IPS DF 6.9 (cell line): ENCODE measurements around the gene HOXD4.

Experiments
- DNase-seq: peaks from one replicate; pipeline ENCODE4 v3.0.0-alpha.2; 2013; ENCODE audit warnings: low read depth, low spot score
- H3K27ac ChIP-seq: one replicate; pipeline ENCODE4 v1.5.1; 2013; ENCODE audit warnings: low read length, control low read depth
- H3K27me3 ChIP-seq: 2 replicates; pipeline ENCODE4 v1.6.1; 2013; ENCODE audit warnings: mild to moderate bottlenecking, low read length; ENCODE audit not compliant: control insufficient read depth, insufficient read depth
- H3K36me3 ChIP-seq: 2 replicates; pipeline ENCODE4 v1.6.1; 2013; ENCODE audit warnings: low read length; ENCODE audit not compliant: control insufficient read depth, insufficient read depth
- H3K4me1 ChIP-seq: 2 replicates; pipeline ENCODE4 v1.6.1; 2013; ENCODE audit warnings: low read length; ENCODE audit not compliant: control insufficient read depth, insufficient read depth
- H3K4me3 ChIP-seq: 2 replicates; pipeline ENCODE4 v1.5.1; 2013; ENCODE audit warnings: mild to moderate bottlenecking, low read length
- H3K9me3 ChIP-seq: 2 replicates; pipeline ENCODE4 v1.6.1; 2013; ENCODE audit warnings: low read length, inconsistent platforms; ENCODE audit not compliant: control insufficient read depth, insufficient read depth
- WGBS: extraction: QIAGEN DNeasy Blood & Tissue Kit; methylation state at CpG from one replicate; pipeline ENCODE4 v1.1.7; 2013; ENCODE audit warnings: mixed read lengths, missing lambda C conversion rate; ENCODE audit not compliant: insufficient read length, insufficient coverage; 5-methylcytosine and 5-hydroxymethylcytosine counted together

HOXD4 gene

DNA sequence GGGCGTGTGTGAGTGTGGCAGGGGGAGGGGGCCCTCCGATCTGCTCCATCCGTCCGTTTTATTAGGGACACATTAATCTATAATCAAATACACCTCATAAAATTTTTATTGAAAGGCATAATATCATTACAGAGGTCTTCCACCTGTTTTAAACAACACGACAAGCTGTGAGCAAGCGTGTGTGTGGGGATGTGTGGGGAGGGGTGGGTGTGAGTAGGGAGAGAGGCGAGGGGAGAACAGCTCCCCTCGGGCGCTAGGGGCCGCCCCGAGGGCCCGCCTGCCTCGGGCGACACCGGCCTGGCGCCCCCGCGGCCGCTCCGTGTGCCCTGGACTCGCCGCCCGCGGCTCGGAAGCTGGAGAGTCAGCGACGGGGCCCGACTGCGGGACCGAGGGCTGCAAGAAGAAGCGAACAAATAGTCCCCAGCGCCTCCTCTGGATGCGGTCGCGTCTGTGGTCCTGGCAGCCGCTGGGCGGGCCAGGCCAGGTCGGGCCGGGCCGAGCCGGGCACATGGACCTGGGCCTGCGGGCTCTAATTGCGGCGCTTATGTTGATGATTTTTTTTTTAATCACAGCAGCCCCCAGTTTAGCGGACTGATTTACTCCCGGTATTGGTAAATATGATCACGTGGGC lies 29.2 kb upstream of the HOXD4 start:
- H3K4me1 ChIP-seq: peaks cover 7% of the 10 kb centered on the region; the same call in 1 of the 2 replicates
- H3K27me3 ChIP-seq: peaks cover 94% of the 10 kb centered on the region
- H3K4me3 ChIP-seq: no peak overlapping the region; the same call in 1 of the 2 replicates
- H3K27ac ChIP-seq: no peak overlapping the region
- no peaks in the 10 kb centered on the region for H3K36me3 ChIP-seq
- no CpG with 5 or more reads among the region's 47 CpGs for WGBS
- no peak for DNase-seq
- H3K9me3 ChIP-seq: no peaks in the 10 kb centered on the region

DNA sequence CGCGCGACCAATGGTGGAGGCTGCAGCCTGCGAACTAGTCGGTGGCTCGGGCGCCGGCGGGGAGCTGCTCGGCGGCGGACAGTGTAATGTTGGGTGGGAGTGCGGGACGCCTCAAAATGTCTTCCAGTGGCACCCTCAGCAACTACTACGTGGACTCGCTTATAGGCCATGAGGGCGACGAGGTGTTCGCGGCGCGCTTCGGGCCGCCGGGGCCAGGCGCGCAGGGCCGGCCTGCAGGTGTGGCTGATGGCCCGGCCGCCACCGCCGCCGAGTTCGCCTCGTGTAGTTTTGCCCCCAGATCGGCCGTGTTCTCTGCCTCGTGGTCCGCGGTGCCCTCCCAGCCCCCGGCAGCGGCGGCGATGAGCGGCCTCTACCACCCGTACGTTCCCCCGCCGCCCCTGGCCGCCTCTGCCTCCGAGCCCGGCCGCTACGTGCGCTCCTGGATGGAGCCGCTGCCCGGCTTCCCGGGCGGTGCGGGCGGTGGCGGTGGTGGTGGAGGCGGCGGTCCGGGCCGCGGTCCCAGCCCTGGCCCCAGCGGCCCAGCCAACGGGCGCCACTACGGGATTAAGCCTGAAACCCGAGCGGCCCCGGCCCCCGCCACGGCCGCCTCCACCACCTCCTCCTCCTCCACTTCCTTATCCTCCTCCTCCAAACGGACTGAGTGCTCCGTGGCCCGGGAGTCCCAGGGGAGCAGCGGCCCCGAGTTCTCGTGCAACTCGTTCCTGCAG lies 28.5 kb upstream of the HOXD4 start, which contains the start of gene HOXD9:
Gene HOXD9 (plus strand): TSS at position 37 of the 728 bp plus-strand sequence. CDS start 50 bp downstream, at position 87.
- no peak for DNase-seq
- no peak within 1 kb of the TSS for H3K27ac ChIP-seq
- no peaks in the 10 kb centered on the region for H3K36me3 ChIP-seq
- peak within 1 kb of the TSS; percentile 22; the same call in 1 of the 2 replicates for H3K4me3 ChIP-seq
- peaks cover 92% of the 10 kb centered on the region for H3K27me3 ChIP-seq
- no CpG with 5 or more reads among the region's 84 CpGs for WGBS
- peaks cover 7% of the 10 kb centered on the region; the same call in 1 of the 2 replicates for H3K4me1 ChIP-seq
- no peaks in the 10 kb centered on the region for H3K9me3 ChIP-seq

DNA sequence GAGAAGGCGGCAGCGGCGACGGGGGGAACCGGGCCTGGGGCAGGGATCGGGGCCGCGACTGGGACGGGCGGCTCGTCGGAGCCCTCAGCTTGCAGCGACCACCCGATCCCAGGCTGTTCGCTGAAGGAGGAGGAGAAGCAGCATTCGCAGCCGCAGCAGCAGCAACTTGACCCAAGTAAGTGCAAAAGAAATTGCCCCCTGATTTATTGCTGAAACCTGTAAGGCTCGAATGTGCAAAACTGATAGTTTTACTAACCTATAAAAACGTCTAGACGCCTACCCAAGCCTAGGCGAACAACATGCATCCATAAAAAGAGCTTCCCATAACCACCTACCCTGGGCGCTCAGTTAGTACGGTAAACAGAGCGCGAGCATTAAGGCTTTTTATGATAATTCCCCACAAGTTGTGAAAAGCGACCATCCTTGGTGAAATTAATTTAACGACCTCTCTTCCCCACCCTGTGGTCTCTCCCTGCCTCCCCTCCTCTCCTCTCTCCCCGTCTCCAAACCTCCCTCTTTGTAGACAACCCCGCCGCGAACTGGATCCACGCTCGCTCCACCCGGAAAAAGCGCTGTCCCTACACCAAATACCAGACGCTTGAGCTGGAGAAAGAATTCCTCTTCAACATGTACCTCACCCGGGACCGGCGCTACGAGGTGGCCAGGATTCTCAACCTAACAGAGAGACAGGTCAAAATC lies 27.8 kb upstream of the HOXD4 start:
- Histone ChIP-seq H3K4me3 (no peak overlapping the region), H3K4me1 (peaks cover 7% of the 10 kb centered on the region; the same call in 1 of the 2 replicates), H3K27me3 (peaks cover 92% of the 10 kb centered on the region), H3K27ac (no peak overlapping the region), H3K36me3 (no peaks in the 10 kb centered on the region), H3K9me3 (no peaks in the 10 kb centered on the region)
- whole genome bisulfite sequencing: no CpG with 5 or more reads among the region's 40 CpGs
- no peak for DNase-seq

DNA sequence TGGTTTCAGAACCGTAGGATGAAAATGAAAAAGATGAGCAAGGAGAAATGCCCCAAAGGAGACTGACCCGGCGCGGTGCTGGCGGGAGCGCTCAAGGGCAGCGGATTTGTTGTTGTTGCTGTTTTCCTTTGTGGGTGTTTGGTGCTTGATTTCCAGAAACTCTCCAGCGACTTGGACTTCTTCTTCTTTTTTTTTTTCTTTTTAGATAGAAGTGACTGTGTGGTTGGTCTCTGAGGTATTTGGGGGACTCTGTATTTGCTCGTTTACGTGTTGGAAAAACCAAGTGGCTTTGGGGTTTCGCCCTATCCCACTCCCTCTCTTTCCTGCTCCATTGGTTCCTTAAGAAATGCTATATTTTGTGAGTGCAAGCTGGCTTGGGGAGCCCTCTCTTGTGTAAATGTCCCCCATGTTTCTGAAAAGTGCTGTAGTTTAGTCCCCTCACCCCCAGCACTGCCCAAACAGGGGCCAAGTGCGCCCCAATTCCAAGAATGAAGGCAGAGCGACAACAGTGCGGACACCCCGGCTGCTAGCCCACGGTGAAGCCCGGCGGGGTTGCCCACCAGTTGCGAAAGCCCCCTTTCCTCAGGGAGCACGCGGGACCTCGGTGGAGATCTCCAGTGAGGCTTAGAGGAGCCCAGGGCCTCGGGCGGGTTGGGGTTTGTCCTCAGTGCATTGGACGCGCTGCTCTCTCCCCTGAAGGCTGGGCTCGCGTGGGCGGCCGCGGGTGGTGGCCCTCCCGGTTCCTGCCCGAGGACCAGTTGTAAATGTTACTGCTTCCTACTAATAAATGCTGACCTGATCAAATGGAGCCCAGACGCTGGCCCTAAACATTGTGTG lies 27.0 kb upstream of the HOXD4 start:
- no CpG with 5 or more reads among the region's 34 CpGs for WGBS
- peaks cover 94% of the 10 kb centered on the region for H3K27me3 ChIP-seq
- DNase-seq: no peak
- no peaks in the 10 kb centered on the region for H3K36me3 ChIP-seq
- no peaks in the 10 kb centered on the region for H3K9me3 ChIP-seq
- no peak overlapping the region for H3K27ac ChIP-seq
- H3K4me3 ChIP-seq: no peak overlapping the region
- H3K4me1 ChIP-seq: peaks cover 10% of the 10 kb centered on the region; the same call in 1 of the 2 replicates

DNA sequence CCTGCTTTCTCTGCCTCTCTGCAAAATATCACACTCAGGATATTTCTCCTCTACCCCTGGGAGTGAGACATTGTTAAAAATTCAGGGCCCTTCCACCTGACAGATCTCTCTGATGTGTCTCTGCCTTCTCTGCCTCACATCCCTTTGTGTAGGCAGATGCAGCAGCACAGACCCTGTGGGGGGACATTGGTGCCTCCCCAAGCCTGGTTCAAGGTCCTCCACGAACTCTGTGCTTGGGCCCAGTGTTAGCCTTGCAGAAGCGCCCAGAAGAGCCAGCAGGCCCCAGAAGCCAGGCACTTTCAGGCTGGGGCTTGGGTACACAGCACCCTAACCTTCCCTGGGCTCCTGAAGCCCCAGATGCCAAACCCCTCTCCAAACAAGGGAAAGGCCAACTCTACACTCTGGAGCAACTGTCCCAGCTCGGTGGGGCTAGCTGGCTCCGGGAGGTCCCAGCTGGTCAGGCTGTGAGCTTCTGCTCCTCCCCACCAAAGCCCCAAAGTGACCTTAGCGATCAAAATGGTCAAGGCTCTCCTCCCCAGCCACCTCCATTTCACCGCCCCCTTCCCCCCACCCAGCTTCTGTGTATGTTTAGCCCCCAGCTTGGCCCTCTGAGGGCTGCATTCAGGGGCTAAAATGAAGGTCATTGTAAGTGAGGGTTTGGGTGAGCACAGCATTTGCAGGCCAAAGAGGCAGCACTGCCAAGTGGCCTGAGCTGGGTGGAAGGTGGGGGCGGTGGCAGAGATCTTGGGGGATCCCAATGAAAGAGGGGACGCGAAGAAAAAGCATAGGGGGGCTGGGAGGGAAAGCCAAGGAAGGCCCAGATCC lies 26.2 kb upstream of the HOXD4 start:
- no CpG with 5 or more reads among the region's 9 CpGs for WGBS
- peaks cover 92% of the 10 kb centered on the region for H3K27me3 ChIP-seq
- H3K4me1 ChIP-seq: peaks cover 12% of the 10 kb centered on the region; the same call in 1 of the 2 replicates
- no peak overlapping the region for H3K4me3 ChIP-seq
- no peaks in the 10 kb centered on the region for H3K36me3 ChIP-seq
- no peak for DNase-seq
- H3K9me3 ChIP-seq: no peaks in the 10 kb centered on the region
- H3K27ac ChIP-seq: no peak overlapping the region

DNA sequence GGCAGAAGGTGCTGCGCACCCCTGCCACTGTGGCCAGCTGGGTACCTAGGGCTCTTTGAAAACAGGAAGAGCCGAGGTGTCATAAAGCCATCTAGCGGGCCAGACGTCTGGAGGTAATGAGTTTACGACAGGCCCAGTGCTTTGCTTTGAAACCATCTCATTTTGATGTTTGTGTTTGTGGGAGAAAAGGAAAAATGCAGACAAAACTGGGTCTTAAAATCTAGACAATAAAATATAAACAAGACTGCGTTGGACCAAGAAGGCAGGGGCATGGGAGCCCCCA lies 25.6 kb upstream of the HOXD4 start:
- no peak for DNase-seq
- Histone ChIP-seq H3K4me1 (peaks cover 12% of the 10 kb centered on the region; the same call in 1 of the 2 replicates), H3K9me3 (no peaks in the 10 kb centered on the region), H3K4me3 (no peak overlapping the region), H3K27ac (no peak overlapping the region), H3K36me3 (no peaks in the 10 kb centered on the region), H3K27me3 (peaks cover 91% of the 10 kb centered on the region)
- WGBS: no CpG with 5 or more reads among the region's 6 CpGs

GRCh38 chr2:176126929-176127773 lies 24.2 kb upstream of the HOXD4 start:
- H3K27ac ChIP-seq: no peak overlapping the region
- DNase-seq: no peak
- no peak overlapping the region for H3K4me3 ChIP-seq
- no peaks in the 10 kb centered on the region for H3K36me3 ChIP-seq
- no CpG with 5 or more reads among the region's 13 CpGs for WGBS
- H3K9me3 ChIP-seq: no peaks in the 10 kb centered on the region
- H3K27me3 ChIP-seq: peaks cover 88% of the 10 kb centered on the region
- H3K4me1 ChIP-seq: peaks cover 12% of the 10 kb centered on the region; the same call in 1 of the 2 replicates

- Histone ChIP-seq H3K9me3 (no peaks in the 10 kb centered on the region), H3K4me3 (no peak overlapping the region), H3K36me3 (no peaks in the 10 kb centered on the region), H3K27ac (no peak overlapping the region), H3K27me3 (peaks cover 88% of the 10 kb centered on the region), H3K4me1 (peaks cover 9% of the 10 kb centered on the region; the same call in 1 of the 2 replicates)
- WGBS: no CpG with 5 or more reads among the region's 4 CpGs
- no peak for DNase-seq
Observed at GRCh38 chr2:176127774-176128072, 23.6 kb upstream of the HOXD4 start.
